ENCODE measurements around the gene PIP5K1B. TPM values are rescaled to one million over a fixed set of nuclear protein-coding genes. Genes with fewer than 3 reads are reported as not detected.

PIP5K1B gene
- total and polyA plus RNA-seq, 2 donors (not counting 1 experiment from before 2014, with no cell fraction given), result under 0.01 to 0.03 TPM

DNA sequence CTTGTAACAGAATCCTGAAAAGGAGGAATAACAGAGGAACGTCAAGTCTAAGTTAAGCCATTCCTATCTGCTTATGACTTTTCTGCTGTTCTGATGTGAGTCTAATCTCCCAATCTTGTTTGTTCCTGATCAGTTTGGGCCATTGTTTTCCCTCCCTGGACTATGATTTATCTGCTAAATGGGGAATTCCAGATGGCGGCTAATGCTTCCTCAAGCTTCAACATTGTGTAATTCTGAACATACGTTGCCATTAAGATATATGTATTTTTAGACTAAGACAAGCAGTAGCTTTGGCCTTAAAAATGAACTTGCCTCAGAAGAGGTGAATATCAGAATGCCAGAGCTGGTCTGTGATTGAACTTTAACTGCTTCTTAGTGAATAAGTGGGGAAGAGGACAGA lies 166.2 kb downstream of the PIP5K1B start:
- DNase-seq (ENCODE audit: low read depth in 2 of 2), result no peak
- no peak overlapping the region for H3K9ac ChIP-seq (ENCODE audit: insufficient read depth, low read length)
- H2AFZ ChIP-seq (ENCODE audit: low read length), result no peak overlapping the region
- no peaks in the 10 kb centered on the region for H3K9me3 ChIP-seq (ENCODE audit: control insufficient read depth, insufficient read depth, low read depth, low read length)
- no peak overlapping the region for H3K27ac ChIP-seq (ENCODE audit: insufficient read depth, low read length)
- H3K4me1 ChIP-seq (ENCODE audit: control insufficient read depth, extremely low read depth, insufficient read depth, low read length), result no peaks in the 10 kb centered on the region
- TF ChIP-seq, protein P1, sequence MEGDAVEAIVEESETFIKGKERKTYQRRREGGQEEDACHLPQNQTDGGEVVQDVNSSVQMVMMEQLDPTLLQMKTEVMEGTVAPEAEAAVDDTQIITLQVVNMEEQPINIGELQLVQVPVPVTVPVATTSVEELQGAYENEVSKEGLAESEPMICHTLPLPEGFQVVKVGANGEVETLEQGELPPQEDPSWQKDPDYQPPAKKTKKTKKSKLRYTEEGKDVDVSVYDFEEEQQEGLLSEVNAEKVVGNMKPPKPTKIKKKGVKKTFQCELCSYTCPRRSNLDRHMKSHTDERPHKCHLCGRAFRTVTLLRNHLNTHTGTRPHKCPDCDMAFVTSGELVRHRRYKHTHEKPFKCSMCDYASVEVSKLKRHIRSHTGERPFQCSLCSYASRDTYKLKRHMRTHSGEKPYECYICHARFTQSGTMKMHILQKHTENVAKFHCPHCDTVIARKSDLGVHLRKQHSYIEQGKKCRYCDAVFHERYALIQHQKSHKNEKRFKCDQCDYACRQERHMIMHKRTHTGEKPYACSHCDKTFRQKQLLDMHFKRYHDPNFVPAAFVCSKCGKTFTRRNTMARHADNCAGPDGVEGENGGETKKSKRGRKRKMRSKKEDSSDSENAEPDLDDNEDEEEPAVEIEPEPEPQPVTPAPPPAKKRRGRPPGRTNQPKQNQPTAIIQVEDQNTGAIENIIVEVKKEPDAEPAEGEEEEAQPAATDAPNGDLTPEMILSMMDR (conservative IDR thresholded peaks at IDR 0.05 in 1 of 2, IDR thresholded peaks at IDR 0.05 in 1 of 2; ENCODE audit: low read depth in 1 of 2, low read length in 2 of 2), result no peak
- TF ChIP-seq EZH2 (IDR thresholded peaks at IDR 0.05; ENCODE audit: low read length, missing control alignments), result no peak
- H4K20me1 ChIP-seq (ENCODE audit: control insufficient read depth, extremely low read depth, insufficient read depth, low read length), result no peaks in the 10 kb centered on the region
- H3K79me2 ChIP-seq (ENCODE audit: control insufficient read depth, insufficient read depth, low read length), result no peaks in the 10 kb centered on the region
- H3K27me3 ChIP-seq (ENCODE audit: control insufficient read depth, insufficient read depth, low read length), result no peaks in the 10 kb centered on the region
- H3K4me2 ChIP-seq (ENCODE audit: extremely low read depth, insufficient read depth, low read length), result no peak overlapping the region
- H3K36me3 ChIP-seq (ENCODE audit: control insufficient read depth, insufficient read depth, low read length), result no peaks in the 10 kb centered on the region
- no peak overlapping the region for H3K4me3 ChIP-seq (replicated peaks in 1 of 4; ENCODE audit: control extremely low read depth in 1 of 4, insufficient read depth in 1 of 4, low read depth in 3 of 4, low read length in 4 of 4)

DNA sequence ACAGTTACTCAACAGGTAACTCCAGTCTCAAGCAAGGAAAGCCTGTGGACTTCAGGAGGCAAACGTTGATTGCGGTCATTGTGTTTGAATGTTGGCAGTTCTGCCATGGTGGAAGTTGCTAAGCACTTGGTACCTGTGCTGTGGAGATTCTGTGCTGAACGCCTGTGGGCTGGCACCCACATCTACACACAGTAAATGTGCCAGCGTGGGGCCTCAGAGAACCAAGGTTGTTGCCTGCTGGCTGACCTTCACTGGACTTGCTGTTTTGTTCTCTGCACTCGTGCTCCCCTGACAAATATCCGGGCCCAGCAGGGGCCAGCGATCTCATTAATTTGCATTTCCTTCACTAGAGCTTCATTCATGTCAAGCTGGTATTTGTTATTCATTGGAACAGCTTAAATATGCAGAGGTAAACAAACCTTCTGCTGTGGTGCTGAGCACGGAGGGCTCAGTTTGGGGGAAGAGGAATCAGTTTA lies 167.0 kb downstream of the PIP5K1B start:
- Histone ChIP-seq H3K27me3 (ENCODE audit: control insufficient read depth, insufficient read depth, low read length) (no peaks in the 10 kb centered on the region), H3K27ac (ENCODE audit: insufficient read depth, low read length) (no peak overlapping the region), H3K79me2 (ENCODE audit: control insufficient read depth, insufficient read depth, low read length) (no peaks in the 10 kb centered on the region), H3K4me2 (ENCODE audit: extremely low read depth, insufficient read depth, low read length) (no peak overlapping the region), H3K4me3 (replicated peaks in 1 of 4; ENCODE audit: control extremely low read depth in 1 of 4, insufficient read depth in 1 of 4, low read depth in 3 of 4, low read length in 4 of 4) (no peak overlapping the region), H3K36me3 (ENCODE audit: control insufficient read depth, insufficient read depth, low read length) (no peaks in the 10 kb centered on the region), H3K4me1 (ENCODE audit: control insufficient read depth, extremely low read depth, insufficient read depth, low read length) (no peaks in the 10 kb centered on the region), H4K20me1 (ENCODE audit: control insufficient read depth, extremely low read depth, insufficient read depth, low read length) (no peaks in the 10 kb centered on the region), H2AFZ (ENCODE audit: low read length) (no peak overlapping the region), H3K9me3 (ENCODE audit: control insufficient read depth, insufficient read depth, low read depth, low read length) (no peaks in the 10 kb centered on the region), H3K9ac (ENCODE audit: insufficient read depth, low read length) (no peak overlapping the region)
- no peak for DNase-seq (ENCODE audit: low read depth in 2 of 2)
- TF ChIP-seq, protein P1 (conservative IDR thresholded peaks at IDR 0.05 in 1 of 2, IDR thresholded peaks at IDR 0.05 in 1 of 2; ENCODE audit: low read depth in 1 of 2, low read length in 2 of 2), result no peak
- TF ChIP-seq EZH2 (IDR thresholded peaks at IDR 0.05; ENCODE audit: low read length, missing control alignments), result no peak

DNA sequence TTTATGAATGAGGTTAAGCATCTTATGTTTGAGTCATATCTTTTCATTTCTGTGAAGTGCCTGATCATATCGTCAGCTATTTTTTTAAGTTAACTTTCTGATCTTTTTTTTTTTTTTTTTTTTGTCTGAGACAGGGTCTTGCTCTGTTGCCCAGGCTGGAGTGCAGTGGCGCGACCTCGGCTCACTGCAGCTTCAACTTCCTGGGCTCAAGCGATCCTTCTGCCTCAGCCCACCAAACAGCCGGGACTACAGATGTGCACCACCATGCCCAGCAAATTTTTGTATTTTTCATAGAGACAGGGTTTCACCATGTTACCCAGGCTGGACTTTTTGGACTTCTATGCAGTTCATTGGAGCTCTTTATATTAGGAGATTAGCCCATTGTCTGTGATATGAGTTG lies 168.1 kb downstream of the PIP5K1B start:
- Histone ChIP-seq H4K20me1 (ENCODE audit: control insufficient read depth, extremely low read depth, insufficient read depth, low read length) (no peaks in the 10 kb centered on the region), H3K4me2 (ENCODE audit: extremely low read depth, insufficient read depth, low read length) (no peak overlapping the region), H3K4me3 (replicated peaks in 1 of 4; ENCODE audit: control extremely low read depth in 1 of 4, insufficient read depth in 1 of 4, low read depth in 3 of 4, low read length in 4 of 4) (no peak overlapping the region), H3K79me2 (ENCODE audit: control insufficient read depth, insufficient read depth, low read length) (no peaks in the 10 kb centered on the region), H3K9ac (ENCODE audit: insufficient read depth, low read length) (no peak overlapping the region), H3K27ac (ENCODE audit: insufficient read depth, low read length) (no peak overlapping the region), H3K36me3 (ENCODE audit: control insufficient read depth, insufficient read depth, low read length) (no peaks in the 10 kb centered on the region), H3K4me1 (ENCODE audit: control insufficient read depth, extremely low read depth, insufficient read depth, low read length) (no peaks in the 10 kb centered on the region), H2AFZ (ENCODE audit: low read length) (no peak overlapping the region), H3K9me3 (ENCODE audit: control insufficient read depth, insufficient read depth, low read depth, low read length) (no peaks in the 10 kb centered on the region), H3K27me3 (ENCODE audit: control insufficient read depth, insufficient read depth, low read length) (no peaks in the 10 kb centered on the region)
- TF ChIP-seq, protein P1 (conservative IDR thresholded peaks at IDR 0.05 in 1 of 2, IDR thresholded peaks at IDR 0.05 in 1 of 2; ENCODE audit: low read depth in 1 of 2, low read length in 2 of 2), result no peak
- TF ChIP-seq EZH2 (IDR thresholded peaks at IDR 0.05; ENCODE audit: low read length, missing control alignments), result no peak
- DNase-seq (ENCODE audit: low read depth in 2 of 2), result no peak

Data from fibroblast of lung (primary cell).